C1 segment of cervical spinal cord (tissue), 14 donors: Measurements from ENCODE around the gene TPST2.
"Not testable (repeated sequence)": the region's sequence is repeated elsewhere in the genome, so short reads cannot be mapped to it uniquely, and the experiment has no call there.

Experiments
- DNase-seq, 14 donors: peaks; one replicate each; lab custom pipeline; 2025; lab: John Stamatoyannopoulos, UW

Gene TPST2

GRCh38 chr22:26589845-26590736 is at the start of gene TPST2:
Gene TPST2, minus strand, starts transcription at chr22:26590132. Its CDS starts 48,502 bp downstream, at chr22:26541630.
- peak in 13 of 14 donors; percentile 22 to 81 (median 54) for DNase-seq

GRCh38 chr22:26636296-26636695 is 46.4 kb upstream of the TPST2 start:
- no peak for DNase-seq

GRCh38 chr22:26635117-26635516 is 45.2 kb upstream of the TPST2 start:
- no peak for DNase-seq

GRCh38 chr22:26634189-26634588 is 44.3 kb upstream of the TPST2 start:
- no peak for DNase-seq

GRCh38 chr22:26632422-26633155 is 42.7 kb upstream of the TPST2 start:
- DNase-seq, result no peak

- DNase-seq, result no peak
Measured at GRCh38 chr22:26631282-26631681, 41.4 kb upstream of the TPST2 start.

- no peak for DNase-seq
Measured at GRCh38 chr22:26629988-26630761, 40.2 kb upstream of the TPST2 start.

GRCh38 chr22:26624803-26625202 is 34.9 kb upstream of the TPST2 start:
- DNase-seq, result no peak

GRCh38 chr22:26623984-26624383 is 34.1 kb upstream of the TPST2 start:
- no peak for DNase-seq

GRCh38 chr22:26621663-26622062 is 31.7 kb upstream of the TPST2 start, which contains the start of gene CRYBA4:
Gene CRYBA4, plus strand, starts transcription at chr22:26621963. Its CDS starts 634 bp downstream, at chr22:26622597.
- no peak for DNase-seq

- no peak for DNase-seq
Measured at GRCh38 chr22:26620197-26620596, 30.3 kb upstream of the TPST2 start.

GRCh38 chr22:26619510-26619909 is 29.6 kb upstream of the TPST2 start:
- DNase-seq, result no peak

- no peak for DNase-seq
Measured at GRCh38 chr22:26618455-26618854, 28.5 kb upstream of the TPST2 start.

- peak in 8 of 14 donors; percentile 3 to 37 (median 7) for DNase-seq
Measured at GRCh38 chr22:26617271-26618199, 27.6 kb upstream of the TPST2 start, which contains the start of gene CRYBB1. Gene CRYBB1, minus strand, starts transcription at chr22:26618027. Its CDS starts 1,708 bp downstream, at chr22:26616319.

- DNase-seq, result no peak
Measured at GRCh38 chr22:26616650-26617049, 26.7 kb upstream of the TPST2 start.

GRCh38 chr22:26615830-26616435 is 26.0 kb upstream of the TPST2 start:
- no peak for DNase-seq

- DNase-seq, result no peak
Measured at GRCh38 chr22:26615149-26615548, 25.2 kb upstream of the TPST2 start.

- DNase-seq, result no peak
Measured at GRCh38 chr22:26614322-26614721, 24.4 kb upstream of the TPST2 start.

- not testable (repeated sequence) for DNase-seq
Measured at GRCh38 chr22:26613753-26614152, 23.8 kb upstream of the TPST2 start.

- no peak for DNase-seq
Measured at GRCh38 chr22:26612652-26613051, 22.7 kb upstream of the TPST2 start.
